DOHH2 (cell line): Measurements from ENCODE around the gene PARP9.
"Not testable (repeated sequence)": the region's sequence is repeated elsewhere in the genome, so short reads cannot be mapped to it uniquely, and the experiment has no call there.

Source experiments
- H3F3A ChIP-seq: fragments of 200-600 bp; sonication (generic), shearing (Covaris generic); 2 replicates; pipeline ENCODE4 v1.6.0; 2016; ENCODE audit warnings: antibody characterized with exemption, mild to moderate bottlenecking; ENCODE audit not compliant: control insufficient read depth, insufficient read depth
- H3K27ac ChIP-seq: fragments of 200-600 bp; sonication (generic); 2 replicates; pipeline ENCODE4 v1.5.1; 2014; ENCODE audit warnings: low read depth, mild to moderate bottlenecking, low read length, moderate library complexity
- H3K27me3 ChIP-seq: fragments of 200-600 bp; sonication (generic); 2 replicates; pipeline ENCODE4 v1.6.1; 2014; ENCODE audit warnings: mild to moderate bottlenecking, low read length, mixed read lengths; ENCODE audit not compliant: control insufficient read depth
- H3K36me3 ChIP-seq: fragments of 200-600 bp; sonication (generic); 2 replicates; pipeline ENCODE4 v1.6.1; 2014; ENCODE audit warnings: mild to moderate bottlenecking, low read length, moderate library complexity, mixed read lengths; ENCODE audit not compliant: control insufficient read depth
- H3K4me1 ChIP-seq: fragments of 200-600 bp; sonication (generic); 2 replicates; pipeline ENCODE4 v1.6.1; 2014; ENCODE audit warnings: mild to moderate bottlenecking, low read length, mixed read lengths; ENCODE audit not compliant: control insufficient read depth
- H3K4me2 ChIP-seq: fragments of 200-600 bp; sonication (generic); 2 replicates; pipeline ENCODE4 v1.6.0; 2014; ENCODE audit warnings: mild to moderate bottlenecking, low read length, moderate library complexity
- H3K4me3 ChIP-seq: fragments of 200-600 bp; sonication (generic); 2 replicates; pipeline ENCODE4 v1.5.1; 2014; ENCODE audit warnings: mild to moderate bottlenecking, low read length, mixed read lengths
- H3K79me2 ChIP-seq: fragments of 200-600 bp; sonication (generic); 2 replicates; pipeline ENCODE4 v1.6.1; 2014; ENCODE audit warnings: mild to moderate bottlenecking, low read length, mixed read lengths; ENCODE audit not compliant: control insufficient read depth
- H3K9me2 ChIP-seq: fragments of 200-600 bp; sonication (generic); replicated peaks from 2 replicates; pipeline ENCODE4 v1.6.1; 2014; ENCODE audit warnings: mild to moderate bottlenecking, low read length, mixed read lengths; ENCODE audit not compliant: control insufficient read depth
- H3K9me3 ChIP-seq: fragments of 200-600 bp; sonication (generic); 2 replicates; pipeline ENCODE4 v1.6.1; 2014; ENCODE audit warnings: antibody characterized with exemption, low read length, mixed read lengths; ENCODE audit not compliant: control insufficient read depth, insufficient read depth
- H4K20me1 ChIP-seq: fragments of 200-600 bp; sonication (generic); 2 replicates; pipeline ENCODE4 v1.6.0; 2014; ENCODE audit warnings: low read depth, mild to moderate bottlenecking, antibody characterized with exemption, low read length, moderate library complexity; ENCODE audit not compliant: control insufficient read depth, insufficient read depth
- CTCF ChIP-seq: fragments of 200-600 bp; sonication (generic); IDR thresholded peaks from one replicate; pipeline ENCODE4 v1.5.1; 2014; ENCODE audit warnings: antibody characterized with exemption, mild to moderate bottlenecking, low read depth, low read length; ENCODE audit not compliant: poor library complexity, severe bottlenecking
- EZH2phosphoT487 ChIP-seq: fragments of 200-600 bp; sonication (generic); IDR thresholded peaks from 2 replicates; pipeline ENCODE4 v1.6.1; 2017; ENCODE audit warnings: borderline replicate concordance, mild to moderate bottlenecking, antibody characterized with exemption, low read length, moderate library complexity, mixed read lengths

Gene PARP9

DNA sequence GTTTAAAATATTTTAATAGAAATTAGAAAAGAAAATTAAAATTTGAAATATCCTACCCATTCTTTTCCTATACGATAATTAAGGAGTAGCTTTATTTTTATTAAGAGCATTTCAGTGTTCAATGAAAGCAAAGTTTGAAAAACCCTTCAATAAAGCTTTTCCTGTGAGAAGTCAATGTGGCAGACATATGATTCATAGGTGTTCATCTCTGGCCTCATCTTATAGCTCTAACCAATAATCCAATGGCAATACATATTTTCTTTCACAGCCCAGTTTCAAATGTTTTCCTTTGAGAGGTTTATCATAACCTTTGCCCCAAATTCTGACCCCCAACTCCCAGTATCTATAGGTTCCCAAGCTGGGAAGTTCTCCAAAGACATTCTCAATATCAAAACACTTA lies 57.6 kb downstream of the PARP9 start:
- TF ChIP-seq EZH2phosphoT487 (no peak), CTCF (no peak)
- no peak overlapping the region for H3K4me2 ChIP-seq
- no peaks in the 10 kb centered on the region for H3F3A ChIP-seq
- no peaks in the 10 kb centered on the region for H3K27me3 ChIP-seq
- peaks cover 100% of the 10 kb centered on the region for H3K79me2 ChIP-seq
- H3K36me3 ChIP-seq, result peaks cover 11% of the 10 kb centered on the region
- no peak overlapping the region for H3K4me3 ChIP-seq
- no peaks in the 10 kb centered on the region for H3K9me3 ChIP-seq
- H3K4me1 ChIP-seq, result 0 out of 2 replicates have a peak, but pooled peaks cover 7% of the 10 kb centered on the region
- no peaks in the 10 kb centered on the region for H3K9me2 ChIP-seq
- no peak overlapping the region for H3K27ac ChIP-seq
- H4K20me1 ChIP-seq, result peaks cover 32% of the 10 kb centered on the region

GRCh38 chr3:122505676-122506075 lies 58.4 kb downstream of the PARP9 start:
- H3K79me2 ChIP-seq, result peaks cover 100% of the 10 kb centered on the region
- H3F3A ChIP-seq, result no peaks in the 10 kb centered on the region
- no peak overlapping the region for H3K4me2 ChIP-seq
- H3K36me3 ChIP-seq, result peaks cover 3% of the 10 kb centered on the region
- H4K20me1 ChIP-seq, result peaks cover 25% of the 10 kb centered on the region
- H3K4me3 ChIP-seq, result no peak overlapping the region
- no peaks in the 10 kb centered on the region for H3K27me3 ChIP-seq
- H3K4me1 ChIP-seq, result 0 out of 2 replicates have a peak, but pooled peaks cover 1% of the 10 kb centered on the region
- H3K27ac ChIP-seq, result no peak overlapping the region
- H3K9me2 ChIP-seq, result no peaks in the 10 kb centered on the region
- TF ChIP-seq CTCF (no peak), EZH2phosphoT487 (no peak)
- H3K9me3 ChIP-seq, result no peaks in the 10 kb centered on the region

DNA sequence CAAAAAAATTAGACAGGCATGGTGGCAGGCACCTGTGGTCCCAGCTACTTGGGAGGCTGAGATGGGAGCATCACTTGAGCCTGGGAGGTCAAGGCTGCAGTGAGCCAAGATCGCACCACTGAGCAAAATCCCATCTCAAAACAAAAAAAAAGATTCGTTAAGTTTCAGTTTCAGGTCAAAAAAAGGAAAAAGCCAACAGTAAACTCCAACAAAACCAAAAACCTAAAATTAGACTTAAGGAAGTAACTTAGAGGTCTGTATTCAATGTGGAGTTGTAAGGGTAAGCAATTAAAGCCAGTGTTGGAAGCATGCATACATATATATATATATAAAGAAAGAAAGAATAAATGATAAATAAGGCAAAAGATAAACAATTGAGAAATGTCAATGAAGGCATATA lies 61.2 kb downstream of the PARP9 start:
- peaks cover 2% of the 10 kb centered on the region for H3K36me3 ChIP-seq
- no peak overlapping the region for H3K4me2 ChIP-seq
- H3K4me1 ChIP-seq, result no peaks in the 10 kb centered on the region
- H3K27ac ChIP-seq, result no peak overlapping the region
- H3K27me3 ChIP-seq, result no peaks in the 10 kb centered on the region
- H3K9me3 ChIP-seq, result no peaks in the 10 kb centered on the region
- peaks cover 11% of the 10 kb centered on the region; the same call in 1 of the 2 replicates for H4K20me1 ChIP-seq
- no peak overlapping the region for H3K4me3 ChIP-seq
- peaks cover 100% of the 10 kb centered on the region for H3K79me2 ChIP-seq
- no peaks in the 10 kb centered on the region for H3K9me2 ChIP-seq
- no peaks in the 10 kb centered on the region for H3F3A ChIP-seq
- TF ChIP-seq EZH2phosphoT487 (no peak), CTCF (no peak)

GRCh38 chr3:122502139-122502538 lies 62.0 kb downstream of the PARP9 start:
- Histone ChIP-seq H3K27me3 (no peaks in the 10 kb centered on the region), H3K79me2 (peaks cover 100% of the 10 kb centered on the region), H3K9me2 (no peaks in the 10 kb centered on the region), H4K20me1 (peaks cover 11% of the 10 kb centered on the region; the same call in 1 of the 2 replicates), H3K4me2 (no peak overlapping the region), H3K36me3 (peaks cover 5% of the 10 kb centered on the region), H3K27ac (no peak overlapping the region), H3K4me3 (no peak overlapping the region), H3K9me3 (no peaks in the 10 kb centered on the region), H3F3A (no peaks in the 10 kb centered on the region), H3K4me1 (no peaks in the 10 kb centered on the region)
- TF ChIP-seq EZH2phosphoT487, result no peak
- no peak for TF ChIP-seq CTCF

GRCh38 chr3:122500964-122501363 lies 63.1 kb downstream of the PARP9 start:
- Histone ChIP-seq H3K36me3 (peaks cover 17% of the 10 kb centered on the region), H4K20me1 (peaks cover 11% of the 10 kb centered on the region), H3K79me2 (peaks cover 99% of the 10 kb centered on the region)
- not testable (repeated sequence) for H3K9me2 ChIP-seq, H3K27ac ChIP-seq, H3K4me1 ChIP-seq, H3K9me3 ChIP-seq, H3F3A ChIP-seq, H3K4me3 ChIP-seq, H3K4me2 ChIP-seq, H3K27me3 ChIP-seq
